Trophoblast cell (in vitro differentiated cells and primary cell): Measurements from ENCODE around the gene DYSF.

Source experiments
- DNase-seq, 2 donors: peaks; one replicate each; pipeline ENCODE4 v3.0.0-alpha.2; 2016
- H2AFZ ChIP-seq: 2 replicates; pipeline ENCODE4 v1.6.1; 2013; ENCODE audit warnings: low read length, moderate library complexity, mild to moderate bottlenecking; ENCODE audit not compliant: insufficient read depth, poor library complexity
- H2AK5ac ChIP-seq: 2 replicates; pipeline ENCODE4 v1.6.1; 2013; ENCODE audit warnings: mild to moderate bottlenecking, low read length
- H2BK120ac ChIP-seq: 2 replicates; pipeline ENCODE4 v1.6.1; 2013; ENCODE audit warnings: low read length, mild to moderate bottlenecking, moderate library complexity; ENCODE audit not compliant: insufficient read depth, poor library complexity
- H2BK12ac ChIP-seq: 2 replicates; pipeline ENCODE4 v1.6.1; 2013; ENCODE audit warnings: mild to moderate bottlenecking, low read length, moderate library complexity
- H2BK5ac ChIP-seq: 2 replicates; pipeline ENCODE4 v1.6.1; 2013; ENCODE audit warnings: low read length, low read depth, moderate library complexity, mild to moderate bottlenecking; ENCODE audit not compliant: poor library complexity
- H3K14ac ChIP-seq: 2 replicates; pipeline ENCODE4 v1.6.1; 2013; ENCODE audit warnings: mild to moderate bottlenecking, low read length
- H3K18ac ChIP-seq: 2 replicates; pipeline ENCODE4 v1.6.1; 2013; ENCODE audit warnings: mild to moderate bottlenecking, low read length
- H3K23ac ChIP-seq: 2 replicates; pipeline ENCODE4 v1.6.1; 2013; ENCODE audit warnings: low read length
- H3K27ac ChIP-seq: 2 replicates; pipeline ENCODE4 v1.5.1; 2013; ENCODE audit warnings: low read depth, mild to moderate bottlenecking, inconsistent platforms, low read length, moderate library complexity
- H3K27me3 ChIP-seq: 2 replicates; pipeline ENCODE4 v1.6.1; 2013; ENCODE audit warnings: inconsistent platforms, mild to moderate bottlenecking, low read length, moderate library complexity; ENCODE audit not compliant: insufficient read depth
- H3K36me3 ChIP-seq, 2 experiments: 1 replicate in 1 of 2; 2 replicates in 1 of 2; pipeline ENCODE4 v1.6.1; 2013; ENCODE audit warnings: low read length in 2 of 2, mild to moderate bottlenecking in 2 of 2, moderate library complexity in 1 of 2; ENCODE audit not compliant: insufficient read depth in 2 of 2, control insufficient read depth in 1 of 2
- H3K4ac ChIP-seq: 2 replicates; pipeline ENCODE4 v1.6.1; 2013; ENCODE audit warnings: low read depth, mild to moderate bottlenecking, low read length, moderate library complexity
- H3K4me1 ChIP-seq, 2 experiments: 1 replicate in 1 of 2; 2 replicates in 1 of 2; pipeline ENCODE4 v1.6.1; 2013; ENCODE audit warnings: low read length in 2 of 2, mild to moderate bottlenecking in 2 of 2, moderate library complexity in 1 of 2; ENCODE audit not compliant: insufficient read depth in 2 of 2, control insufficient read depth in 1 of 2
- H3K4me2 ChIP-seq: 2 replicates; pipeline ENCODE4 v1.6.1; 2013; ENCODE audit warnings: inconsistent platforms, mild to moderate bottlenecking, low read length, moderate library complexity
- H3K4me3 ChIP-seq: 2 replicates; pipeline ENCODE4 v1.5.1; 2013; ENCODE audit warnings: mild to moderate bottlenecking, low read depth, low read length, inconsistent platforms
- H3K79me1 ChIP-seq: one replicate; pipeline ENCODE4 v1.6.1; 2013; ENCODE audit warnings: low read length
- H3K79me2 ChIP-seq: 2 replicates; pipeline ENCODE4 v1.6.1; 2013; ENCODE audit warnings: low read length, mild to moderate bottlenecking; ENCODE audit not compliant: control insufficient read depth, insufficient read depth, poor library complexity
- H3K9ac ChIP-seq: 2 replicates; pipeline ENCODE4 v1.6.1; 2013; ENCODE audit warnings: mild to moderate bottlenecking, low read length
- H3K9me3 ChIP-seq: 2 replicates; pipeline ENCODE4 v1.6.1; 2013; ENCODE audit warnings: low read depth, mild to moderate bottlenecking, control low read depth, inconsistent platforms, low read length; ENCODE audit not compliant: insufficient read depth
- H4K12ac ChIP-seq: 2 replicates; pipeline ENCODE4 v1.6.1; 2013; ENCODE audit warnings: low read depth, mild to moderate bottlenecking, low read length, moderate library complexity
- H4K8ac ChIP-seq: 2 replicates; pipeline ENCODE4 v1.6.1; 2013; ENCODE audit warnings: low read depth, mild to moderate bottlenecking, low read length, moderate library complexity
- H4K91ac ChIP-seq: one replicate; pipeline ENCODE4 v1.6.1; 2013; ENCODE audit warnings: low read depth, mild to moderate bottlenecking, low read length, moderate library complexity
- WGBS: extraction: QIAGEN DNeasy Blood & Tissue Kit; methylation state at CpG from one replicate; pipeline ENCODE4 v1.1.7; 2013; ENCODE audit warnings: missing lambda C conversion rate; ENCODE audit not compliant: insufficient read length, insufficient coverage; ENCODE audit errors: extremely low coverage; 5-methylcytosine and 5-hydroxymethylcytosine counted together

Gene DYSF

GRCh38 chr2:71454221-71455010 is 1.1 kb downstream of the DYSF start:
- Histone ChIP-seq H3K4me2 (peak overlapping the region; percentile 77), H2BK5ac (no peak overlapping the region), H2AFZ (no peak overlapping the region), H2BK120ac (peak overlapping the region; percentile 70), H3K9ac (no peak overlapping the region), H3K18ac (no peak overlapping the region), H3K27me3 (no peaks in the 10 kb centered on the region), H3K9me3 (no peaks in the 10 kb centered on the region), H4K12ac (peak overlapping the region; percentile 35), H3K14ac (peak overlapping the region; percentile 20), H3K27ac (no peak overlapping the region), H3K79me1 (peaks cover 20% of the 10 kb centered on the region), H4K8ac (no peak overlapping the region), H2AK5ac (peak overlapping the region; percentile 58), H3K4ac (peak overlapping the region; percentile 28), H4K91ac (peak overlapping the region; percentile 89), H3K23ac (no peak overlapping the region), H3K4me1 (peaks cover 35 to 37% of the 10 kb centered on the region in 2 experiments), H2BK12ac (no peak overlapping the region), H3K36me3 (no peaks in the 10 kb centered on the region), H3K4me3 (peak overlapping the region; percentile 66), H3K79me2 (peaks cover 6% of the 10 kb centered on the region)
- no peak for DNase-seq
- no CpG with 5 or more reads among the region's 17 CpGs for WGBS

DNA sequence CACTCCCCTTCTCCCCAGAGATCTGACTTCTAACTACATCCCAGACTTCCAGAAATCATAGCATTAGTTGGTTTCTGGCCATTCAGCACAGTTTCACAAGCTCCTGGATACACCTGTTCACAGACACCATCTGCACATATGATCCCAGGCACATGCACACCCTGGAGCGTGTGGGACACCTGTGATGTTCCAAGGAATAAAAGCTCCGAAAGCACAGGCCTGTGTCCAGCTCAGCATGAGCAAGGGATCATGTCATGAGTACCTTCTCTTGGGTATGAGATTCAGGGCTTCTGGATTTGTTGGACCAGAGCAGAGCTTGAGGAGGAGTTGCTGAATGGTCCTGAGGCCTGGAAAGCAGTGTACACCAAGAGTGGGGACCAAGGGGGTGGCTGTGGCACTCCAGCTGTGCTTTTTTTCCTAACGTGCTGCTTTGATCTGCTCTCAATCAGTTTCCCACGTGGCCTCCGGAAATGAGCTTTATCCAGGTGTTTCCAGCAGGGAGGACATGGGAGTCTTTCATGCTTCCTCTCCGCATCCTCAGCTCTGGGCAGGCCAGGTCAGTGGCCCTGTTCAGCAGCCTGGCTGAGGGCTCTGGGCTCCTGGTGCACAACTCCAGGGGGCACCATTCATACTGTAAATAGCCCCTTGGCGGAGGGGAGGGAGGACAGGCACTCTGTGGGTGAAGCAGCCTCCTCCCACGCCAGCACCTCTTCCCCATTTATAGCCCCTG is 1.8 kb downstream of the DYSF start:
- Histone ChIP-seq H3K23ac (no peak overlapping the region), H2AK5ac (peak overlapping the region; percentile 21), H2BK12ac (peak overlapping the region; percentile 41), H2BK120ac (peak overlapping the region; percentile 61), H3K4me3 (no peak overlapping the region), H3K4me1 (peaks cover 35 to 37% of the 10 kb centered on the region in 2 experiments), H2BK5ac (peak overlapping the region; percentile 20), H3K4ac (peak overlapping the region; percentile 8), H4K91ac (peak overlapping the region; percentile 56), H3K27ac (peak overlapping the region; percentile 48), H4K12ac (no peak overlapping the region), H3K79me1 (peaks cover 20% of the 10 kb centered on the region), H3K9me3 (no peaks in the 10 kb centered on the region), H2AFZ (peak overlapping the region; percentile 32), H3K18ac (peak overlapping the region; percentile 14), H3K14ac (peak overlapping the region; percentile 33), H3K9ac (no peak overlapping the region), H3K4me2 (no peak overlapping the region), H3K27me3 (no peaks in the 10 kb centered on the region), H3K36me3 (no peaks in the 10 kb centered on the region), H4K8ac (peak overlapping the region; percentile 44), H3K79me2 (peaks cover 6% of the 10 kb centered on the region)
- WGBS: no CpG with 5 or more reads among the region's 8 CpGs
- DNase-seq: no peak

GRCh38 chr2:71455741-71456569 is 2.6 kb downstream of the DYSF start:
- peak overlapping the region; percentile 40 for H2AFZ ChIP-seq
- H3K4me2 ChIP-seq: peak overlapping the region; percentile 25
- no CpG with 5 or more reads among the region's 6 CpGs for WGBS
- no peak overlapping the region for H3K9ac ChIP-seq
- peaks cover 6% of the 10 kb centered on the region for H3K79me2 ChIP-seq
- H3K27me3 ChIP-seq: no peaks in the 10 kb centered on the region
- peak overlapping the region; percentile 66 for H4K8ac ChIP-seq
- DNase-seq: no peak
- H3K18ac ChIP-seq: peak overlapping the region; percentile 14
- peak overlapping the region; percentile 20 for H2BK5ac ChIP-seq
- H3K36me3 ChIP-seq: no peaks in the 10 kb centered on the region
- no peak overlapping the region for H3K23ac ChIP-seq
- peak overlapping the region; percentile 27 for H4K12ac ChIP-seq
- H3K79me1 ChIP-seq: peaks cover 20% of the 10 kb centered on the region
- peak overlapping the region; percentile 33 for H3K14ac ChIP-seq
- peak overlapping the region; percentile 59 for H4K91ac ChIP-seq
- peak overlapping the region; percentile 48 for H3K27ac ChIP-seq
- no peaks in the 10 kb centered on the region for H3K9me3 ChIP-seq
- no peak overlapping the region for H3K4me3 ChIP-seq
- H2AK5ac ChIP-seq: peak overlapping the region; percentile 21
- H3K4me1 ChIP-seq: peaks cover 35 to 37% of the 10 kb centered on the region in 2 experiments
- peak overlapping the region; percentile 8 for H3K4ac ChIP-seq
- peak overlapping the region; percentile 64 for H2BK120ac ChIP-seq
- peak overlapping the region; percentile 41 for H2BK12ac ChIP-seq

DNA sequence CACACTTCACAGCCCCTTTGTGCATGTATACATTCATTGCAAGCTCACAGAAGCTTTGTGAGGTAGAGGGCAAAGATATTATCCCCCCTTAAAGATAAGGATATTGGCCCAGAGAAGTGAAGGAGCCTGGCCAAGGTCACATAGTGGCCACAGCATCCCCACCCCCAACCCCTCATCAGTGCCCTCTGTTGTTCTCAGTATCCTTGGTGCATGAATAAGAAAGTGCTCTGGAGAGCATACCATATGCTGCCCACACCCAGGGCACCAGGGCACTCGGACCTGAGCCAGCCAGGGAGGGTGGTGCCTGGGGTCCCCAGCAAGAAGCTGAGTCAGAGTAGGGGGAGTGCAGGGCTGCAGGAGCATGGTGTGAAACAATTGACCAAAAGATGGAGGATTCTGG is 3.3 kb downstream of the DYSF start:
- Histone ChIP-seq H4K91ac (peak overlapping the region; percentile 59), H2BK5ac (no peak overlapping the region), H2AK5ac (no peak overlapping the region), H2BK12ac (no peak overlapping the region), H3K9me3 (no peaks in the 10 kb centered on the region), H3K18ac (no peak overlapping the region), H3K4ac (no peak overlapping the region), H4K12ac (no peak overlapping the region), H4K8ac (no peak overlapping the region), H3K14ac (peak overlapping the region; percentile 7), H3K27me3 (no peaks in the 10 kb centered on the region), H3K9ac (no peak overlapping the region), H2AFZ (peak overlapping the region; percentile 40), H3K79me1 (peaks cover 20% of the 10 kb centered on the region), H2BK120ac (no peak overlapping the region), H3K36me3 (no peaks in the 10 kb centered on the region), H3K23ac (no peak overlapping the region), H3K4me2 (no peak overlapping the region), H3K4me3 (no peak overlapping the region), H3K27ac (peak overlapping the region; percentile 48), H3K4me1 (peaks cover 35% of the 10 kb centered on the region in 2 experiments), H3K79me2 (peaks cover 6% of the 10 kb centered on the region)
- no peak for DNase-seq
- no CpG with 5 or more reads among the region's 1 CpG for WGBS
